ENCODE results near the gene ATP11C.

Gene ATP11C

GRCh38 chrX:139762400-139763183 is 170.3 kb downstream of the ATP11C start:
- DNase-seq (ENCODE audit: low spot score) = no peak
- no peak for TF ChIP-seq CTCF (IDR thresholded peaks at IDR 0.05; ENCODE audit: extremely low read depth, missing control alignments)

- DNase-seq (ENCODE audit: low spot score) = no peak
- no peak for TF ChIP-seq CTCF (IDR thresholded peaks at IDR 0.05; ENCODE audit: extremely low read depth, missing control alignments)
These were observed 173.2 kb downstream of the ATP11C start for GRCh38 chrX:139759637-139760036.

GRCh38 chrX:139758809-139759208 is 174.0 kb downstream of the ATP11C start:
- no peak for TF ChIP-seq CTCF (IDR thresholded peaks at IDR 0.05; ENCODE audit: extremely low read depth, missing control alignments)
- no peak for DNase-seq (ENCODE audit: low spot score)

- no peak for TF ChIP-seq CTCF (IDR thresholded peaks at IDR 0.05; ENCODE audit: extremely low read depth, missing control alignments)
- DNase-seq (ENCODE audit: low spot score) = no peak
These were observed 174.6 kb downstream of the ATP11C start for GRCh38 chrX:139758250-139758649.

- DNase-seq (ENCODE audit: low spot score) = no peak
- TF ChIP-seq CTCF (IDR thresholded peaks at IDR 0.05; ENCODE audit: extremely low read depth, missing control alignments) = no peak
These were observed 181.8 kb downstream of the ATP11C start for GRCh38 chrX:139751053-139751452.

GRCh38 chrX:139750390-139750789 is 182.5 kb downstream of the ATP11C start:
- TF ChIP-seq CTCF (IDR thresholded peaks at IDR 0.05; ENCODE audit: extremely low read depth, missing control alignments) = no peak
- DNase-seq (ENCODE audit: low spot score) = no peak

- TF ChIP-seq CTCF (IDR thresholded peaks at IDR 0.05; ENCODE audit: extremely low read depth, missing control alignments) = no peak
- DNase-seq (ENCODE audit: low spot score) = peak; percentile 7
These were observed 193.7 kb downstream of the ATP11C start for GRCh38 chrX:139739138-139739537.

Measured in GM20000 (cell line).